Stimulated activated CD4-positive, alpha-beta T cell treated with anti-CD3 and anti-CD28 coated beads, TNF-alpha, amount 100 ng/mL, for 1 hour (primary cell): Measurements from ENCODE around the gene KCNMA1.

ENCODE experiments used
- DNase-seq, 3 donors: peaks; one replicate each; pipeline ENCODE4 v3.0.0-alpha.2; 2020; ENCODE audit warnings: low read depth in 3 of 3, low spot score in 1 of 3

KCNMA1 gene

GRCh38 chr10:77071956-77072355 lies 565.7 kb downstream of the KCNMA1 start:
- no peak for DNase-seq

- no peak for DNase-seq
Observed at GRCh38 chr10:77071001-77071511, 566.6 kb downstream of the KCNMA1 start.

GRCh38 chr10:77070346-77070745 lies 567.3 kb downstream of the KCNMA1 start:
- no peak for DNase-seq

- DNase-seq, result no peak
Observed at GRCh38 chr10:77068969-77069368, 568.6 kb downstream of the KCNMA1 start.

GRCh38 chr10:77068272-77068671 lies 569.3 kb downstream of the KCNMA1 start:
- no peak for DNase-seq

GRCh38 chr10:77062381-77062780 lies 575.2 kb downstream of the KCNMA1 start:
- no peak for DNase-seq

GRCh38 chr10:77060913-77061312 lies 576.7 kb downstream of the KCNMA1 start:
- DNase-seq, result no peak

GRCh38 chr10:77056650-77057049 lies 581.0 kb downstream of the KCNMA1 start:
- no peak for DNase-seq

- DNase-seq, result no peak
Observed at GRCh38 chr10:77052593-77052992, 585.0 kb downstream of the KCNMA1 start.

GRCh38 chr10:77051837-77052236 lies 585.8 kb downstream of the KCNMA1 start:
- DNase-seq, result no peak

GRCh38 chr10:77049896-77050295 lies 587.7 kb downstream of the KCNMA1 start:
- no peak for DNase-seq

- DNase-seq, result no peak
Observed at GRCh38 chr10:77049146-77049545, 588.5 kb downstream of the KCNMA1 start.

GRCh38 chr10:77045085-77045484 lies 592.5 kb downstream of the KCNMA1 start:
- DNase-seq, result no peak

GRCh38 chr10:77043420-77043763 lies 594.2 kb downstream of the KCNMA1 start:
- no peak for DNase-seq

GRCh38 chr10:77042706-77043419 lies 594.7 kb downstream of the KCNMA1 start:
- DNase-seq, result no peak

GRCh38 chr10:77041636-77042258 lies 595.9 kb downstream of the KCNMA1 start:
- peak in 1 of 3 donors; percentile 2 for DNase-seq

- DNase-seq, result no peak
Observed at GRCh38 chr10:77038407-77038806, 599.2 kb downstream of the KCNMA1 start.

GRCh38 chr10:77037735-77038403 lies 599.7 kb downstream of the KCNMA1 start:
- DNase-seq, result no peak

- DNase-seq, result no peak
Observed at GRCh38 chr10:77036993-77037734, 600.4 kb downstream of the KCNMA1 start.

- no peak for DNase-seq
Observed at GRCh38 chr10:77036276-77036675, 601.3 kb downstream of the KCNMA1 start.

GRCh38 chr10:77034795-77035194 lies 602.8 kb downstream of the KCNMA1 start:
- DNase-seq, result no peak

- DNase-seq, result no peak
Observed at GRCh38 chr10:77034240-77034639, 603.4 kb downstream of the KCNMA1 start.
